Breast epithelium (tissue), 3 donors: ENCODE data around the gene FITM2.

Source experiments
- POLR2AphosphoS5 ChIP-seq, 3 donors: sonication (generic); formaldehyde crosslinking; IDR thresholded peaks; one replicate each; pipeline ENCODE4 v1.6.1; 2017; ENCODE audit warnings: antibody characterized with exemption in 3 of 3
- TF ChIP-seq, protein P1 (sequence below), 3 donors: fragments of 450-650 bp; IDR thresholded peaks; one replicate each; pipeline ENCODE4 v1.5.1; 2016 to 2017; ENCODE audit warnings: antibody characterized with exemption in 3 of 3, mild to moderate bottlenecking in 3 of 3, moderate library complexity in 3 of 3

- TF ChIP-seq, protein P1, sequence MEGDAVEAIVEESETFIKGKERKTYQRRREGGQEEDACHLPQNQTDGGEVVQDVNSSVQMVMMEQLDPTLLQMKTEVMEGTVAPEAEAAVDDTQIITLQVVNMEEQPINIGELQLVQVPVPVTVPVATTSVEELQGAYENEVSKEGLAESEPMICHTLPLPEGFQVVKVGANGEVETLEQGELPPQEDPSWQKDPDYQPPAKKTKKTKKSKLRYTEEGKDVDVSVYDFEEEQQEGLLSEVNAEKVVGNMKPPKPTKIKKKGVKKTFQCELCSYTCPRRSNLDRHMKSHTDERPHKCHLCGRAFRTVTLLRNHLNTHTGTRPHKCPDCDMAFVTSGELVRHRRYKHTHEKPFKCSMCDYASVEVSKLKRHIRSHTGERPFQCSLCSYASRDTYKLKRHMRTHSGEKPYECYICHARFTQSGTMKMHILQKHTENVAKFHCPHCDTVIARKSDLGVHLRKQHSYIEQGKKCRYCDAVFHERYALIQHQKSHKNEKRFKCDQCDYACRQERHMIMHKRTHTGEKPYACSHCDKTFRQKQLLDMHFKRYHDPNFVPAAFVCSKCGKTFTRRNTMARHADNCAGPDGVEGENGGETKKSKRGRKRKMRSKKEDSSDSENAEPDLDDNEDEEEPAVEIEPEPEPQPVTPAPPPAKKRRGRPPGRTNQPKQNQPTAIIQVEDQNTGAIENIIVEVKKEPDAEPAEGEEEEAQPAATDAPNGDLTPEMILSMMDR (IDR thresholded peaks at IDR 0.05), result no peak
- TF ChIP-seq POLR2AphosphoS5 (IDR thresholded peaks at IDR 0.05), result no peak
These were observed 42.2 kb downstream of the FITM2 start for GRCh38 chr20:44268802-44269201.
